Stimulated activated CD4-positive, alpha-beta T cell treated with anti-CD3 and anti-CD28 coated beads, Interleukin-1b, Interleukin-23, amount 100 ng/mL, for 4 hours (primary cell): ENCODE results near the gene HOXA4.

ENCODE experiments used
- DNase-seq, 2 donors: peaks; one replicate each; pipeline ENCODE4 v3.0.0-alpha.2; 2020; ENCODE audit warnings: low read depth in 2 of 2

The HOXA4 gene

DNA sequence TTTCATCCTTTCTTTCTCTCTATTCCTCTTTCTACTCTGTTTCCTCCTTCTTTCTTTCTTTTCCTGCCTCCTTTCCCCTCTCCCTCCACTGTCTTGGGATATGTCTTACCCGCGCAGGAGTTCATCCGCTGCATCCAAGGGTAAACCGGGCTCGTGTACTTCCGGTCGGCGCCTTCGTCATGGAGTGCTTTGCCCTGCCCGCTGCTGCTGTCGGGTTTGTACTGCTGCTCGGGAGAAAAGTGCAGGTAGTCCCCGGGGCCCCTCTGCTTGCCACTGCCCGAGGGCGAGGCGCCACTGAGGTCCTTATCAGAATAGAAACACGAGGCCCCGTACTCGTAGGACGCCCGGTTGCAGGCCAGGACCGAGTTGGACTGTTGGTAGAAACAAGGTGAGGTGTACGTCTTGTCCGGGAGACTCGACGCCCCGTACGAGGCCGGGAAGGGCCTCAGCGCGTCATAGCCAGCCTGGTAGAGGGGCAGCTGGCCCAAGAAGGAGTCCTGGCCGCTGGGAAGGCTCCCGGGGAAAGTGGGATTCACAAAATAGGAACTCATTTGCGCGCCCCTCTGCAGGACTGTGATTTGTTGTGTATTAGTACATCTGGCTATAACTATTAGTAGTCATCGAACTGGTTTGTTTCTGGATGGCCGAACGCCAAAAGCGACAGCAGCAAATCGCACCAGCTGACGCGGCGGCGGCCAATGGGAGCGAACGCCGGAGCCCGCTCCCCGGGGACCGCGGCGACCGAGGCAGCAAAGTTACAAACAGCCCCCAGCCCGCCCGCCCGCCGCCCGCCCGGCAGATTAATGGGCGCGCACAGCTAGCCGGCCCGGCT, 16.9 kb upstream of the HOXA4 start, which contains the start of gene HOXA6:
Gene HOXA6, minus strand, starts transcription at position 576 of the 832 bp plus-strand sequence. Its CDS starts 25 bp downstream, at position 551.
- no peak for DNase-seq

DNA sequence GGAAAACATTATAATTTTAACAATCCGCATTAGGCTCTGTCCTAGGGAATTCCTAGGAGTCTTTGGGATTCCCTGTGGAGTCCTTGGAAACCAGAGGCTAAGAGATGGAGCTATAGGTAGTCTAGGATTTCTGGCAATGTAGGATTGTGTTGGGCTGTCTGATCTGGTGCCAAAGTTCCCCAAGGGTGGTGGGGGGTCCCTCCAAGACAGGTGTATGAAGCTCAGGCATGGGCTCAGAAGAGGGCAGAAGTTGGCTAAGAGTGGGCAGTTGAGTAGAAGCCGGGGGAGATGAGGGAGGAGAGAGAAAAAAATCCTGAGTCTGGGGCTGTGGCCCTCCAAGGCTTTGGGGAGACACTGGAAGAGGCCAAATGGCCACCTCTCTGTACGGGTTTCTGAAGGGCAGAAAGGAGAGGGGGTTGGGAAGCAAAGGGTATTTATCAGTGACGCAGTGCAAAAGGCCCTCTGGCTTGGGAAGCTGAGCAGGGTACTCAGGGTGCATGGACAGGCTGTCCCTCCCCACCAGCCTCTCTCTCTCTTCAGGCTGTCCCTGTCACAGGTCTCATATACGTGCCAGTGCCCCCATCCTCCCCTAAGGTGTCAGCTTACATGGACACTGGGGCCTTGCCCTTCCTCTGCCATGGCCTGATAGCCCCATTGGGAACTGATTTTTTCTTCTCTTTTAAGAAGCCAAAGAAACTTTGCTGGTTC, 16.1 kb upstream of the HOXA4 start:
- DNase-seq = no peak

DNA sequence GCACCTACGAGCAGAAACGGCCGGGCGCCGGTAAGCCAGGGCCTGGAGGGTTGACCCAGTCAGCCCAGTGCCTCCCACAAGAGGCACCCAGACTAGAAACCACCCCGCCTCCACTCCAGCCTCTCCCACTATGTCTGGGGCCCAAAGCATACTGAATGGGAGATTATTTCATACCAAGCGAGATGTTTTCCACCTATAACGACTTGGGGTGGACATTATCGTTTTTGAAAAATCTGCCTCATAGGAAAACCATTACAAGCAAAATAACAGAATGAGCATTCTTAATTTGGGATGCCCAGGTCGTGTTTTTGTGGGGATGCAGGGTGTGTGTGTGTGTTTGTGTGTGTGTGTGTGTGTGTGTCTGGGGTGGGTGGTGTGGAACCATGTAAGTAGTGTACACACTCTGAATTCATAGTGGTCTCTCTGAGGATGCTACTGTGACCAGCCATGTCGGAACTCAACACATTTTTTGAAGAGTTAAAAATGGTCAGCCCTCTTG, 15.4 kb upstream of the HOXA4 start:
- no peak for DNase-seq

DNA sequence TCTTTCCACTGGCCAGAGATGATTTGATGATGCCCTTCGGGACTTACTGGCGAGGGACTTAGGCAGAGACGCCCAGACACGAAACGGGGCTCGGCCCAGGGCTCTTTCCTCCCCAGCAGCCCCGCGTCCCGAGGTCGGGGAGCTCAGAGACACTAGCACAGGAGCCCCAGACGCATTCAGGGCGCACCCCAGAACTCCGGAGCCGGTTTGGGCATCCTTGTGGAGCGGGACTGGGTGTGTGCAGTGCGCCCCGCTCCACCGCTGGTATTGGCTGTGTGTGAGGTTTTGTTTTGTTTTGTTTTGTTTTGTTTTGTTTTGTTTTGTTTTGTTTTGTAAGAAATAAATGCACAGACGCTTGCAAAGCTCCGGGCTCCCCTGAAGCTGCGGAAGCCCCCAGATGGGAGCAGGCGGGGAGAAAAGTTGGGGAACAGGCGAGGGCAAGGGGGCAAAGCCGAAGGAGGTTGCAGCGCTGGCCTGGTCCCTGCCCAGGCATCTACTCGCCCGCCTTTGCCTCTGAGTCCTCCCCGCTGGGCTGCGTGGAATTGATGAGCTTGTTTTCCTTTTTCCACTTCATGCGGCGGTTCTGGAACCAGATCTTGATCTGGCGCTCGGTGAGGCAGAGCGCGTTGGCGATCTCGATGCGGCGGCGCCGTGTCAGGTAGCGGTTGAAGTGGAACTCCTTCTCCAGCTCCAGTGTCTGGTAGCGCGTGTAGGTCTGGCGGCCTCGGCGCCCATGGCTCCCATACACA, 14.8 kb upstream of the HOXA4 start:
- no peak for DNase-seq

DNA sequence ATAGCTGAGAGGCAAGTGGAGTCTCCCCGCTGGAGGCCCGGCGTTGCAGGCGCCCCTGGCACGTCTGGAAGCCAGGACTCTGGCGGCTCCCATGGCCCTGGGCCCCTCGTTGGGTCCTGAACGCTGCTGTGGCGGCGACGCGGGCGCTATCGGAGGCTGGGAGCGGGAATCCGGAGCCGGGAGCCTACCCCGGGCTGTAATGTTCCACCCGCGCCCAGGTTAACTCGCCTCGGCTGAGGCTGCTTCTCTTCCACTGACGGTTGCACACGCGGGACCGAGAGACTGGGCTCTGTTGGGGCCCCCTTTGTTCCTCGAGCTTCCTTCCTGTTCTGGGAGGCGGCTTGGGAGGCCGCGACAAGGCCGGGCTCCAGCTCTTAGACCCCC, 14.2 kb upstream of the HOXA4 start:
- no peak for DNase-seq

DNA sequence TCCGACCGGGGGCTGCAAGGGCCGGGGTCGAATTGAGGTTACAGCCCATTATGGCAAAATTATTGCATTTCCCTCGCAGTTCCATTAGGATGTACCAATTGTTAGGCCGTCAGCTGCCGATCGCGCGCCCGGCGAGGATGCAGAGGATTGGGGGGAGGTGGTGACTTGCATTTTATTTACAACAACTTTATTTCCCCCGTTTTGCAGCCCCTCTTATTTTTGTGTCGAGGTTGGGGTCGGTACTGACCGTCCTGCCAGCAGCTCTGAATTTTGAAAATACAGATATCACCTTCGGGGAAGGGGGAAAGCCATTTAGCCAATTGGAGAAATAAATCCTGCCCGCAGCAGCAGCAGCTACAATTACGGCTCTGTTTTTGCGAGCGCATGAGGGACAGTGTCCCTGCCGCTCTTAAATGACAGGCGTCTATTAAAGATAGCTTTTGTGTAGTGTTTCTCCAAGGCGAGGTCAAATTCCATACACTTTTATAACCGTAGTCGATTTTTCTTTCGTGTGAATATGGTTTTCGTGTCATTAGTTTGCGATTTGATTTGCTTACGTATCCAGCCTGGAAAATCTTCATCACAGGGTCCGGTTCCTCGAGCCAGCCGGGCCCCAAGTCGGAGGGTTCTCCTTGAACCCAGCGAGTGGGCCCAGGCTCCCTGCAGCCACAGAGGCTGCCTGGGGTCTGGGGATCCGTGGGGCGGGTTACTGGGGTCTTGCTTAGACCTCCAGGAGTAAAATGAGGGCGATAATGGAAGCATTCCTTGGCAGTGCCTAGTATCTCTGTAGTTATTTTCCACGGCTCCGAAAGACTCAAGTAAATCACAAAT, 13.6 kb upstream of the HOXA4 start:
- DNase-seq = no peak

DNA sequence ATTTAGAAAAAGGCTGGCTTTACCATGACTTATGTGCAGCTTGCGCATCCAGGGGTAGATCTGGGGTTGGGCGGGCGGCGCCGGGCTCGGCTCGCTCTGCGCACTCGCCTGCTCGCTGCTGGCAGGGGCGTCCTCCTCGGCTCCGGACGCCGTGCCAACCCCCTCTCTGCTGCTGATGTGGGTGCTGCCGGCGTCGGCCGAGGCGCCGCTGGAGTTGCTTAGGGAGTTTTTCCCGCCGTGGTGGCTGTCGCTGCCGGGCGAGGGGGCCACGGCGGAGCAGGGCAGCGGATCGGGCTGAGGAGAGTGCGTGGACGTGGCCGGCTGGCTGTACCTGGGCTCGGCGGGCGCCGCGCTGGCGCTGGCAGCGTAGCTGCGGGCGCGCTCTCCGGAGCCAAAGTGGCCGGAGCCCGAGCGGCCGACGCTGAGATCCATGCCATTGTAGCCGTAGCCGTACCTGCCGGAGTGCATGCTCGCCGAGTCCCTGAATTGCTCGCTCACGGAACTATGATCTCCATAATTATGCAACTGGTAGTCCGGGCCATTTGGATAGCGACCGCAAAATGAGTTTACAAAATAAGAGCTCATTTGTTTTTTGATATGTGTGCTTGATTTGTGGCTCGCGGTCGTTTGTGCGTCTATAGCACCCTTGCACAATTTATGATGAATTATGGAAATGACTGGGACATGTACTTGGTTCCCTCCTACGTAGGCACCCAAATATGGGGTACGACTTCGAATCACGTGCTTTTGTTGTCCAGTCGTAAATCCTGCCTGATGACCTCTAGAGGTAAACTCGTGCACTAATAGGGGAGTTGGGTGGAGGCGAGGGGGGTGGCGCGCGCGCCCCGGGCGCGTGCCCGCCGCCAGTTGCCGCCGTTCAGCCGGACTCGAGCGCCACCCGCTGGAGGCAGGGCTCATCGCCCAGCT, 12.7 kb upstream of the HOXA4 start, which contains the start of gene HOXA5:
Gene HOXA5, minus strand, starts transcription at position 659 of the 927 bp plus-strand sequence. Its CDS starts 74 bp downstream, at position 585.
- DNase-seq = no peak

DNA sequence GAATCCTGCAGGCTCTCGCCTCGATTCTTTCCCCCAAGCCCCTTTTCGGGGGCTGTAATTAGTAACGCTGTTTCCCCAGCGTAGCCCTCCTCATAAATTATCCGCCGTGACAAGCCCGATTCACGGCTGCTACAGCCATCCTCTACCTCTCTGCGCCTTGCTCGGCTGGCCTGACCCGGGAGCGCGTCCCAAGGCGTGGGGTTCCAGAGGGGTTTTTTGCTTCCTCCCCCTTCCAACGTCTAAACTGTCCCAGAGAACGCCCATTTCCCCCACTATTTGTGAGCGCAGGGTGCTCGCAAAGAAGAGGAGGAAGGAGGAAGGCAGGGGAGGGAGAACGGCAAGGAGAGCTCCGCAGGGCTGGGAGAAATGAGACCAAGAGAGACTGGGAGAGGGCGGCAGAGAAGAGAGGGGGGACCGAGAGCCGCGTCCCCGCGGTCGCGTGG, 12.0 kb upstream of the HOXA4 start:
- no peak for DNase-seq

DNA sequence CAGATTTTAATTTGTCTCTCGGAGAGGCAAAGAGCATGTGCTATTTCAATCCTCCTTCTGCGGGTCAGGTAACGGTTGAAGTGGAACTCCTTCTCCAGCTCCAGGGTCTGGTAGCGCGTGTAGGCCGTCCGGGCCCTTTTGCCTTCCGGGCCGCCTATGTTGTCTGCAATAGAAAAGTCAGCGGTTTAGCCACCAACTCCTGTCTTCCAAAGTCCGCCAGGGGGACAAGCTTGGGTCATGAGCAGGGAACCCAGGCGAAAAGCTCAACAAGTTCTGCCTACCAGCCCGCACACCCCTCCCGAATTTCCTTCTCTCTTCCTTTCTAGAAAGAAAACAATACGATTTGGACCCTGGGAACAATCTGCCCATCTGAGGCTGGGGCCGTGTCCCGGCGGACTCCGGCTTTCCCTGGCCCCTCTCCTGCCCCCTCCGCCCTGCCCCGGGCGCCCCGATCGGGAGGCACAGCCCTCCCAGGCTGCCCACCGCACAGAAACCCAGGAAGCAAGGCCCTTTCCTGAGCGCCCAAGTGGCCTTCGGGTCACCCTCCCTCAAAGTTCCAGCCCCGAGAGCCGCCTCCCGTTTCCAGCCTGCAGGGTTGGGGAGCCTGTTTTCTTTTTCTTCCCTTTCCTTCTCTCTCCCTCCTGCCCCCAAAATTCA, 11.5 kb upstream of the HOXA4 start:
- DNase-seq = no peak

DNA sequence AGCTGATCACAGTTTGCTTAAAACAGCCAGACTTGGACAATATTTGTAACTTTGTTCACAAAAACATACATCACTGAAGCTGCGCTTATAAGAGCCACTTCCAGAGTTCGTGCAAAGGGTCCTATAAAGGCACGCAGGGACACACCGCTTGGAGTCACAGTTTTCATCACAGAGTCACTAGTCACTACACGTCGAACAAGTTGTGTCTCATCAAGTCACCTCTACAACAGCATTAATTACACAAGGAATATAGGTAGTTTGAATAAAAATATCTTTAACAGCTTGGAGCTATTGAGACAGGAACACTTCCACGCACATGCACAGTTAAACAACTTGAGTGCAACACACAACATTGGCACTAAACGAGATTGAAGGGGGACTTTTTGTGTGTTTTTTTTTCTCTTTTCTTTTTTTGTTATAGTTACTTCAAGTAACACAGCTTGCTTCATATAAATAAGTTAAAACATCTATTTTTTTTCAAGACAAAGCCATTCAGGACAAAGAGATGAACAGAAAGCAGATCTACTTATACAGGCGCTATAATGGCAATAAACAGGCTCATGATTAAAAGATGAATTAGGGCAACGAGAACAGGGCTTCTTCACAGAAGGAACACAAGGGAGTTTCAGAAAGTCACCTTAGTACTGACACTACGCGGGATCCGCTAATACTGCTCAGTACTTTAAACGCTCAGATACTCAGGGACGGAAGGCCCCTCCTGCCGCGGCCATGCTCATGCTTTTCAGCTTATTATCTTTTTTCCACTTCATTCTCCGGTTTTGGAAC, 10.8 kb upstream of the HOXA4 start:
- DNase-seq = no peak

DNA sequence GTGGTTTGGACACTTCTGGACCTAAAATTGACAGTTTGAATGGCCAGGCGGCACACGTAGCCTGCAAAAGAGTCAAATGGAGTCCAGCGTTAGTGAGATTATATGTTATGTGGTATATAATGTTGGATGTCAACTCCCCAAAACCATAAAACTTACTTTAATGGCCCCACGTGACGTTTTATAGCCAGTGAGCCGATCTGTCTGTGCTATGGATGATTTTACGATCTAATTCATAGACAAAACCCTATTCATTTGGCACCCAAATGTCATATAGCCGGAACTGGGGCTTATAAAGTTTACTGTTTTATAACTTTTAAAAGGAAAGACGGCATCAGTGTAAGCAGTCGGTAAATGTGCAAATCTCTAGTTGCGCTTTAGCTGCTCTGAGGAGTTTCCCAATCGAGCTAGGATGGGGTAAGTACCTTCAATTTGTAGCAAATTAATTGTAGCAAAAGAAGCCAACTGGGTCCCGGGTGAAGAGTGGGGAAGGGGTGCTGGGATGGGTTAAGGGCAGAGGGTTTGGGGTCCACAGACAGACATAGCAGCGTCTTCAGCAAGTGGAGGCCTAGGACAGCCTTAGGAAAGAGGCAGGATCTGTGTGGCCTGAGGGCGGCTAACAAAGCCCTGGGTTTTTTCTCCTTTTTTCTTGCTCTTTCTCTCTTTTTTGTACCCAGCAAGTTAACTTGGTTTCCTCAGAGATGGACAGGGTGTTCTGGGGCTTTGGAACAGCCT, 9.7 kb upstream of the HOXA4 start:
- DNase-seq = no peak

DNA sequence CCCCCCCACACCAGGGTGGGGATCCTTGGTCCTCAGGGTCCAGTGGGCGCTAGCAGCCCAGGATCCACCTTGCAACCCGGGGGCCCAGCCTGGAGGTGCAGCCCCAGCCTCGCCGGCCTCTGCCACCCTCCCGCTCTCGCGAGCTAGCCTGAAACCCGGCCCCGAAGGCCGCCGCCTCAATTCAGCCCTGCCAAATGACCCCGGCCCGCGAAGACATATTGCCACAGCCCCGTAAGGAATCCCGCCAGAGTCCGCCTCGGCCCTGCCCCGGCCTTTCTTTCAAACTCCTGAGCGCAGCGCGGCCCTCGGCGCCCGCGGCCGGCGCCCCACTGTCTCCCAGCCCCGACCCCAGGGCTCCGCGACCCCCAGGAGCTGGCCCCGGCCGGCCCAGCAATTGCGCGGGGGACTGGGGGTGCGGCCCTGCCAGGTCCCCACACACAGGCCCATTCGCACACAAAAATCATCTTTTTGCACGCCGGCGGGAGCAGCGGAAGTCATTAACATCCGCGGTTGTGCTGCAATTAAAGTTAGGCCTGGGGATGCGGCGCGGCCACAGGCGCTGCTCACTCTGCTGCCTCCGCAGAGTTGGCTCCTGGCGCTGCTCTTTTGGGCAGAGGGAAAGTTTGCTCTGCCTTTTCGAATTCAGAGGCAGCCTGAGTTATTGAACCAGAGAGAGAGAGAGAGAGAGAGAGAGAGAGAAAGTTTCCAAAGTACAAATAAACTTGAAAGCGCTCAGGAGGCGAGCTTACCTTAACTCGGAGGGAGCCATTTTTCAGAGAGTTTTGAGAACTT, 9.0 kb upstream of the HOXA4 start:
- DNase-seq = no peak

DNA sequence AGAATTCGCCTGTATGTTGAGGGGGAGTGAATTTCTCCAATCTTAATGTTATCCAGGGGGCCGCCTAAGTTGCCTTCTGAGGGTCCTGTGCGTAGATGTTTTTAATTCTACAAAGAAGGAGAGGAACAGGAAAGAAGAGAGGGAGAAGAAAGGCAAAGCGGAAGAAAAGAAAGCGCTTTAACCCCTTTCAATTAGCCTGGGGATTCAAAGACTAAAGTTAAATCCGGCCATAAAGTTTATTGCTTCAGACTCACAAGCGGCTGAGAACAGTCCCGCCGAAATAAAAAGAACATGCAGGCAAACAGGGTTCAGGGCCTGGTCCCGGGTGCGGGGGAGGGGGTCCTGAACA, 8.4 kb upstream of the HOXA4 start:
- DNase-seq = no peak

DNA sequence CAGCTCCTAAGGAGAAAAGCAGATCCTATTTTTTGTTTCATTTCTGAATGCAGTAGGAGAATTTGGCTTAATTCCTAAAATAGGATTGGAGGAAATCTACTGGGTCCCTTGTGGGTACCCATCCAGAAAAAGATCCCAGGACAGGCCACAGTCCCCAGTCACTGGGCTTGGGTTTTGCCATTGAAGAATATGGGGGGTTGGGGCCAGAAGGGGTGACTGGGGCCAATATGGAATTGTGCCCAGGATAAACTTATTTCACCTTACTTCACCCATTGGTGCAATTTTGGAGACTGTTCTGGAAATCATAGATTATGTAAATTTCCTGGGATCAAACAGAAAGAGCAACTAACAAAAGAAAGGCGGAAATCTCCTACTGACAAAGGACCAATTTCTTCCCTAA, 7.9 kb upstream of the HOXA4 start:
- DNase-seq = no peak

DNA sequence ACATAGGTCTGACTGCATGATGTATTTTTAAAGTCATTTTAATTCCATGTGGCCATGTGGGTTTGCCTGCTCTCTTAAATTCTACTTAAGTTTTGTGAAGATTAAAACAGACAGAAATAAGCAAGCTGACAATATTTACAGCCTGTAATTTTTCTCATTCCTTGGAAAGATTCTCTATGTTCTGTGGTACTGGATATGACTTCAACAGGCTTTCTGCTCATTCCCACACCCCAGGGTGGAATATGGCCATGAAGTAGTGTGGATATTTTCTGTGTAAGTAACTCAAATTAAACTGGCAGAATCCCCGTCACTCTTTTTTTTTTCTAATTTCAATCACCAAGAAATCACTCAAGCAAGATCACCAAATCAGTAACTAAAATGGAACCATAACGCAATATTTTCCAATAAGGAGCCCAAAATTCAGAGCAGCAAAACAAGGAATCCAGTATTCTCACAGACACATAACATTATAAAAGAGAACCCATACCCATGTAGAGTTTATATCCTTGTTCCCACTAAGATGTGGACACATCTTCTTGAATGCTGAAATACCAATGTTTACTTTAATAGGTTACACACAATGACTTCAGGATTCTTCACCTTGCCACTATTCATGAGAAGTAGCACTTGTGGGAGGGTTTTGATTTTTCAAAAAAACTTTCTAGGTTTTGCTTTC, 7.2 kb upstream of the HOXA4 start:
- no peak for DNase-seq

DNA sequence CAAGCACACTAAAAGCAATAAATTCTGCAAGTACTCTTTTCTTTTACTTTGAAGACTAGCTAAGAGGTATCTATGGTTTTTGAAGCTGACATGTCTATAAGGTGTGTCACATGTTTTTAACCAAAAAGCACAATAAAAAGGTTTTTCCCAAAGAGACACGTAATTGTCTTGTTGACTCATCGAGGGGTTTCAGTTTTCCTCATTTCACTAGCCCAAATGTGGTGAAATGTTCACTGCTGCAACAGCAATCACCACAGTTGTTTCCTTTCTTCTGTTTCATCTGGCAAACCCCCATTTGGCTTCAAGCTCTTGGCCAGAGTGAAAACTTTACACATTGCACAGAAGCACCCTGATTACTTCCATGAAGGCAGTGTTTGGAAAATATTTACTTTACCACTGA, 3.8 kb upstream of the HOXA4 start:
- no peak for DNase-seq
